Stimulated activated CD8-positive, alpha-beta memory T cell treated with anti-CD3 and anti-CD28 coated beads, Interleukin-7, amount 100 ng/mL, for 48 hours (primary cell): ENCODE measurements around the gene ACOX1.

ENCODE experiments used
- DNase-seq, 2 donors: peaks; one replicate each; pipeline ENCODE4 v3.0.0-alpha.2; 2020; ENCODE audit warnings: low read depth in 1 of 2; ENCODE audit errors: extremely low read depth in 1 of 2

The ACOX1 gene

GRCh38 chr17:76008630-76009425 lies 29.9 kb upstream of the ACOX1 start:
- no peak for DNase-seq

GRCh38 chr17:76008208-76008607 lies 29.2 kb upstream of the ACOX1 start:
- DNase-seq: no peak

- DNase-seq: no peak
These were observed 28.8 kb upstream of the ACOX1 start for GRCh38 chr17:76007850-76008165.

GRCh38 chr17:76007131-76007849 lies 28.3 kb upstream of the ACOX1 start:
- no peak for DNase-seq

GRCh38 chr17:76005263-76006149 lies 26.5 kb upstream of the ACOX1 start:
- DNase-seq: peak; percentile 30 to 65

GRCh38 chr17:76004750-76005262 lies 25.8 kb upstream of the ACOX1 start:
- no peak for DNase-seq

GRCh38 chr17:76003915-76004314 lies 24.9 kb upstream of the ACOX1 start:
- no peak for DNase-seq

- no peak for DNase-seq
These were observed 23.1 kb upstream of the ACOX1 start for GRCh38 chr17:76002100-76002499.

- DNase-seq: no peak
These were observed 22.0 kb upstream of the ACOX1 start, which contains the start of gene CDK3 for GRCh38 chr17:76000755-76001521. CDK3 (plus strand) TSS chr17:76000855; CDS start chr17:76001426, 571 bp downstream.

GRCh38 chr17:76000016-76000754 lies 21.2 kb upstream of the ACOX1 start:
- DNase-seq: peak; percentile 29 to 31

GRCh38 chr17:75998327-75998795 lies 19.4 kb upstream of the ACOX1 start:
- DNase-seq: no peak

- DNase-seq: peak in 1 of 2 donors; percentile 20
These were observed 18.0 kb upstream of the ACOX1 start for GRCh38 chr17:75996665-75997590.

- no peak for DNase-seq
These were observed 16.5 kb upstream of the ACOX1 start for GRCh38 chr17:75995385-75995925.

- DNase-seq: no peak
These were observed 15.9 kb upstream of the ACOX1 start for GRCh38 chr17:75994802-75995370.

- DNase-seq: no peak
These were observed 12.4 kb upstream of the ACOX1 start for GRCh38 chr17:75991396-75991795.

- no peak for DNase-seq
These were observed 8.1 kb upstream of the ACOX1 start for GRCh38 chr17:75987041-75987440.

GRCh38 chr17:75985986-75986385 lies 7.0 kb upstream of the ACOX1 start:
- DNase-seq: no peak
